PC-9 (cell line): ENCODE data around the gene PTPDC1. TPM values are rescaled to one million over a fixed set of nuclear protein-coding genes. Genes with fewer than 3 reads are reported as not detected.

Source experiments
- BruUV-seq: library from RNA; stranded (reverse); fragments of 400-500 nt; replicated peaks from 2 replicates; lab custom pipeline; 2021; lab: Mats Ljungman, UMichigan
- CTCF ChIA-PET: fragments of 300-600 bp; sonication (Branson Sonifier 250); formaldehyde crosslinking; loops from one replicate; lab custom pipeline; 2022; ENCODE audit warnings: antibody characterized with exemption; lab: Charles Lee
- POLR2A ChIA-PET: fragments of 300-600 bp; sonication (Branson Sonifier 250); formaldehyde crosslinking; loops from one replicate; lab custom pipeline; 2022; ENCODE audit warnings: antibody characterized with exemption; ENCODE audit not compliant: unreplicated experiment; lab: Charles Lee
- DNase-seq, 2 experiments: peaks; one replicate each; pipeline versions ENCODE4 v3.0.0 to v3.0.0-alpha.2; 2015 to 2022; ENCODE audit warnings: mixed read lengths in 1 of 2
- H2AFZ ChIP-seq: fragments of 200-600 bp; sonication (generic); 2 replicates; pipeline ENCODE4 v1.8.1; 2017; ENCODE audit warnings: antibody characterized with exemption
- H3F3A ChIP-seq: fragments of 200-600 bp; sonication (generic); 2 replicates; pipeline ENCODE4 v1.8.1; 2017; ENCODE audit warnings: antibody characterized with exemption, mild to moderate bottlenecking, low read depth; ENCODE audit not compliant: insufficient read depth
- H3K27ac ChIP-seq: fragments of 200-600 bp; sonication (generic); 2 replicates; pipeline ENCODE4 v1.6.1; 2016; ENCODE audit warnings: mixed run types
- H3K27me3 ChIP-seq: fragments of 200-600 bp; sonication (generic); 2 replicates; pipeline ENCODE4 v1.6.1; 2016; ENCODE audit warnings: low read depth, mixed run types; ENCODE audit not compliant: insufficient read depth
- H3K36me3 ChIP-seq: fragments of 200-600 bp; sonication (generic); 2 replicates; pipeline ENCODE4 v1.6.1; 2016; ENCODE audit warnings: low read depth, mixed run types
- H3K4me1 ChIP-seq: fragments of 200-600 bp; sonication (generic); replicated peaks from 2 replicates; pipeline ENCODE4 v1.6.1; 2016; ENCODE audit warnings: mixed run types; ENCODE audit not compliant: insufficient read depth
- H3K4me2 ChIP-seq: fragments of 200-600 bp; sonication (generic); 2 replicates; pipeline ENCODE4 v1.6.1; 2017; ENCODE audit warnings: mixed run types
- H3K4me3 ChIP-seq: fragments of 200-600 bp; sonication (generic); 2 replicates; pipeline ENCODE4 v1.6.1; 2016; ENCODE audit warnings: mixed run types
- H3K79me2 ChIP-seq: fragments of 200-600 bp; sonication (generic); 2 replicates; pipeline ENCODE4 v1.6.1; 2017; ENCODE audit warnings: low read depth, mixed run types
- H3K9me2 ChIP-seq: fragments of 200-600 bp; sonication (generic); 2 replicates; pipeline ENCODE4 v1.8.1; 2017; ENCODE audit warnings: mild to moderate bottlenecking; ENCODE audit not compliant: insufficient read depth
- H3K9me3 ChIP-seq: fragments of 200-600 bp; sonication (generic); 2 replicates; pipeline ENCODE4 v1.8.1; 2016; ENCODE audit warnings: low read depth; ENCODE audit not compliant: insufficient read depth
- H4K20me1 ChIP-seq: fragments of 200-600 bp; sonication (generic); 2 replicates; pipeline ENCODE4 v1.8.1; 2017; ENCODE audit not compliant: insufficient read depth
- EZH2 ChIP-seq: fragments of 200-600 bp; sonication (generic); IDR thresholded peaks from 2 replicates; pipeline ENCODE4 v1.8.0; 2017; ENCODE audit warnings: antibody characterized with exemption, low read depth
- intact Hi-C: fragments of 100-400 bp; cut with micrococcal nuclease; formaldehyde crosslinking; loops from one replicate; pipeline ENCODE4 v1.10.0; 2022; ENCODE audit not compliant: unreplicated experiment
- total RNA-seq: library from RNA; stranded (reverse); gene quantifications from 2 replicates; pipeline ENCODE4 v1.2.3, GENCODE V29; 2021
- TF ChIP-seq, protein P1 (sequence below): fragments of 200-600 bp; sonication (generic); conservative IDR thresholded peaks from 2 replicates; pipeline ENCODE4 v1.6.1; 2017; ENCODE audit warnings: mixed run types, antibody characterized with exemption, mild to moderate bottlenecking, moderate library complexity

Gene PTPDC1
- total RNA-seq, 1 experiment from 2014 or later: 7.4 TPM

DNA sequence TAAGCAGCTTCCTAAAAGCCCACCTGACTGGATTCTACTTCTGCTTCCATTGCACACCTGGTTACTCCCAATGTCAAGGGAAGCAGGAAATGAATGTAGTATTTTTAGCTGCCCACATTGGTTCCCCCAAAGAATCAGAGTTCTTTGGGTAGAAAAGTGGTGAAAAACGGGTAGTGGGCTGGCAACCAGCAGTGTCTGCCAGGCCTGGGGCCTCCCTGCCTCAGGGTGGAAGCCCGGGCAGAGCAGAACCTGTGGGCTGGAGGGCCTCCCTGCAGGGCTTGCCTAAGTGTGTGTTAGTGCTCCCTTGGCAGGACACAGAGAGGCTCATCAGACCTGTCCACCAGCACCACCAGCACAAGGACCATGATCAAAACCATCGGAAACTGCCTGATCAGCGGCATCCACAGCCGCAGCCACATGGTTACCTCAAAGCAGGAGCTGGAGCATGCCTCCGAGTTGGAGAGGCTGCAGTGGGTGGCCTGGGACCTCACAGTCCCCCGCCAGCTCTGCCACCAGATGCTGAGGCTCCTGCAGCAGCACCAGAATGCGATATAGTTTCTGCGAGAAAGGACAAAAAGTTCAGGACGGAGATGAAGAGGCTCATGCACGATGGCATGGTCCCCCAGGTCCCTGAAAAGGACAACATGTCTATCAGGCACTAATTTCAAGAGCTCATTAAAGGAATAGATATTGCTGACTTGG is 72.2 kb downstream of the PTPDC1 start:
- POLR2A ChIA-PET: interaction anchor here (0.6 to 0.7 kb wide), 3 partner anchors 26 to 58 kb away, joined by 3 to 11 read pairs (median 4); no protein-coding TSS in a partner anchor
- CTCF ChIA-PET: interaction anchor here (1.2 kb wide), 1 partner anchor 57 kb away, joined by 3 read pairs; no protein-coding TSS in a partner anchor

DNA sequence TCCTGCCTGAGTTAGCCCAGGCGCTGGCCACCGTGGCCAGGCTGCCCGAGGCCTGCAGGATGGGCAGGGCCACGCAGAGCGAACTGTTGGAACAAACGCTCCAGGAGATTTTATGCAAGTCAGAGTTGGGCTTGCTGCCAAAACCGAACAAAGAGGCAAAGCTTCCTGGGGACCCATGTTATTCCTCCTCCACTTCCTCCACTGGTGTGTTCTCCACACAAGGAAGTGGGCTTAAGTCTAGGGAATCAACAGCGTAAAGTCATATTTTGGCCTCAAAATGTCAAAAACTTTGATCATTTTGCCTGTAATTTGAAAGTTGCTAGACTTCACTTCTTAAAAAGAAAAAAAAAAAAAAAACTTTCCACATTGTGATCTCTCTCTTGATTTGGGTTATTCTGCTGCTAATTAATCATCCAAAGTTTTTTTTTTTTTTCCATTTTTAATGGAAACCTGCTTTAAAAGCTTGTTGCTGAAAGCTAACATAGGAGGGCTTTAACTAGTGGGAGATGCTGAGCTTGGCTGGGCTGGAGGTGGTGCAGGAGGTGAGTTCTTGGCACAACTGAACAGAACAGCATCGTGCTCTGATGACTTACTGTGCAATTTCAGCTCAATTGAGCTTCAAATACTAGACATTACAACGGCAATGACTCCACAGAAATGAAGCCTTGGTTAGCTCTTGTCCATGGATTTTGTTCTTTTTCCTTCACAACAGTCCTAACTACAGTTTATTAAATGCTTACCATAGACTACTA is 73.0 kb downstream of the PTPDC1 start:
- no peak for TF ChIP-seq EZH2
- TF ChIP-seq, protein P1, sequence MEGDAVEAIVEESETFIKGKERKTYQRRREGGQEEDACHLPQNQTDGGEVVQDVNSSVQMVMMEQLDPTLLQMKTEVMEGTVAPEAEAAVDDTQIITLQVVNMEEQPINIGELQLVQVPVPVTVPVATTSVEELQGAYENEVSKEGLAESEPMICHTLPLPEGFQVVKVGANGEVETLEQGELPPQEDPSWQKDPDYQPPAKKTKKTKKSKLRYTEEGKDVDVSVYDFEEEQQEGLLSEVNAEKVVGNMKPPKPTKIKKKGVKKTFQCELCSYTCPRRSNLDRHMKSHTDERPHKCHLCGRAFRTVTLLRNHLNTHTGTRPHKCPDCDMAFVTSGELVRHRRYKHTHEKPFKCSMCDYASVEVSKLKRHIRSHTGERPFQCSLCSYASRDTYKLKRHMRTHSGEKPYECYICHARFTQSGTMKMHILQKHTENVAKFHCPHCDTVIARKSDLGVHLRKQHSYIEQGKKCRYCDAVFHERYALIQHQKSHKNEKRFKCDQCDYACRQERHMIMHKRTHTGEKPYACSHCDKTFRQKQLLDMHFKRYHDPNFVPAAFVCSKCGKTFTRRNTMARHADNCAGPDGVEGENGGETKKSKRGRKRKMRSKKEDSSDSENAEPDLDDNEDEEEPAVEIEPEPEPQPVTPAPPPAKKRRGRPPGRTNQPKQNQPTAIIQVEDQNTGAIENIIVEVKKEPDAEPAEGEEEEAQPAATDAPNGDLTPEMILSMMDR: no peak
- H3K4me1 ChIP-seq: no peaks in the 10 kb centered on the region
- H4K20me1 ChIP-seq: no peaks in the 10 kb centered on the region
- no peak overlapping the region for H3K4me3 ChIP-seq
- intact Hi-C loops: no loop called here
- no peak overlapping the region for H3K4me2 ChIP-seq
- ChIA-PET POLR2A (interaction anchor here (0.6 to 0.7 kb wide), 4 partner anchors 25 to 58 kb away, joined by 3 to 11 read pairs (median 8); no protein-coding TSS in a partner anchor), CTCF (interaction anchor here (1.2 kb wide), 1 partner anchor 56 kb away, joined by 3 read pairs; no protein-coding TSS in a partner anchor)
- DNase-seq: peak in 1 of 2 experiments; percentile 79
- no peaks in the 10 kb centered on the region for H3K9me3 ChIP-seq
- H2AFZ ChIP-seq: no peak overlapping the region
- no peaks in the 10 kb centered on the region for H3K79me2 ChIP-seq
- H3K27me3 ChIP-seq: 0 out of 2 replicates have a peak, but pooled peaks cover 4% of the 10 kb centered on the region
- TSS peak; percentile 47 for BruUV-seq
- H3F3A ChIP-seq: no peaks in the 10 kb centered on the region
- H3K36me3 ChIP-seq: no peaks in the 10 kb centered on the region
- no peaks in the 10 kb centered on the region for H3K9me2 ChIP-seq
- H3K27ac ChIP-seq: no peak overlapping the region

More for the DNA sequence above, 72.2 kb downstream of the PTPDC1 start:
- TF ChIP-seq EZH2: no peak
- TF ChIP-seq, protein P1: no peak
- H3K9me3 ChIP-seq: no peaks in the 10 kb centered on the region
- 0 out of 2 replicates have a peak, but pooled peaks cover 4% of the 10 kb centered on the region for H3K27me3 ChIP-seq
- no peaks in the 10 kb centered on the region for H3K79me2 ChIP-seq
- no peak overlapping the region for H2AFZ ChIP-seq
- no peaks in the 10 kb centered on the region for H4K20me1 ChIP-seq
- no TSS peak for BruUV-seq
- H3F3A ChIP-seq: no peaks in the 10 kb centered on the region
- no peak overlapping the region for H3K4me2 ChIP-seq
- H3K4me1 ChIP-seq: no peaks in the 10 kb centered on the region
- no peaks in the 10 kb centered on the region for H3K36me3 ChIP-seq
- H3K4me3 ChIP-seq: no peak overlapping the region
- no peak for DNase-seq
- intact Hi-C loops: no loop called here
- no peak overlapping the region for H3K27ac ChIP-seq
- no peaks in the 10 kb centered on the region for H3K9me2 ChIP-seq

Other genes with a start within 250 kb of the PTPDC1 start
- gene BARX1, start 129.1 kb upstream of the PTPDC1 start, total RNA-seq: not detected in 2 replicates
- 8.5 and 11.3 TPM in 2 replicates for gene ZNF169, start 174.8 kb downstream of the PTPDC1 start, total RNA-seq
- 0.15 TPM in 1 of 2 replicates, not detected in the other for gene NUTM2F, start 244.2 kb downstream of the PTPDC1 start, total RNA-seq